ENCODE measurements around the gene GALNT17. TPM values are rescaled to one million over a fixed set of nuclear protein-coding genes. Genes with fewer than 3 reads are reported as not detected.
"Not testable (repeated sequence)": the region's sequence is repeated elsewhere in the genome, so short reads cannot be mapped to it uniquely, and the experiment has no call there.

Gene GALNT17
- total and polyA plus RNA-seq, 5 donors from 2014 or later = not detected

DNA sequence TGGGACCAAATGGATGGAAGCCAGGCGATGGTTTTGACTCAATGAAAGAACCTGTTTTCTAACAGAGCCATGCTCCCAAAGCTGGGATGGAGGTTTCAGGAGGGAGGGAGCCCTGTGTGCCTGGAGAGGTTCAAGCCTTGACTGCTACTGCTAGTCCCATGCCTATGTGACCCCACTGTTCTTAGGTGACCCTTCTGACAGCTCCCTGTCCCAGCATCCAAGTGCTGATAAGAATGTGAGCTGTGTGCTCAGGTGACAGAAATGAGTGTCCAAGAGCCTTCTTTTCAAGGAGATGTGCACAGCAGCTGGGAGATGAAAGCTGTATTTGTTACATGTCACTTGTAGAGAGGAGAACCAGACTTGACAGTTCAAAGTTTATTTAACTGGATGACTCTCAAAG lies 595.4 kb downstream of the GALNT17 start:
- DNase-seq (no peak), ATAC-seq (ENCODE audit: low read depth in 2 of 2) (no peak)
- Mint-ChIP-seq H3K4me3 (no peak overlapping the region), H3K27me3 (peaks cover under 1% of the 10 kb centered on the region), H3K36me3 (no peaks in the 10 kb centered on the region), H3K27ac (no peak overlapping the region), H3K9me3 (peaks cover 0 to 11% (median 3%) of the 10 kb centered on the region in 7 donors), H3K4me1 (no peaks in the 10 kb centered on the region)
- Histone ChIP-seq H3K9me3 (ENCODE audit: control insufficient read depth in 2 of 2, low read length in 2 of 2) (no peaks in the 10 kb centered on the region), H3K27me3 (ENCODE audit: control insufficient read depth, insufficient read depth, low read length) (no peaks in the 10 kb centered on the region), H3K36me3 (ENCODE audit: control insufficient read depth, insufficient read depth, low read length) (no peaks in the 10 kb centered on the region), H3K4me1 (ENCODE audit: control insufficient read depth, insufficient read depth, low read length, poor library complexity, severe bottlenecking) (no peaks in the 10 kb centered on the region), H3K27ac (ENCODE audit: insufficient read depth, low read length, poor library complexity, severe bottlenecking) (no peak overlapping the region), H3K4me3 (ENCODE audit: low read depth, low read length) (no peak overlapping the region)

GRCh38 chr7:71731740-71732139 lies 599.8 kb downstream of the GALNT17 start:
- no peak overlapping the region for H3K27ac ChIP-seq (ENCODE audit: insufficient read depth, low read length, poor library complexity, severe bottlenecking)
- H3K9me3 ChIP-seq (ENCODE audit: control insufficient read depth in 2 of 2, low read length in 2 of 2) = no peaks in the 10 kb centered on the region
- H3K27ac Mint-ChIP-seq = no peak overlapping the region
- H3K4me3 ChIP-seq (ENCODE audit: low read depth, low read length) = no peak overlapping the region
- DNase-seq (no peak), ATAC-seq (ENCODE audit: low read depth in 2 of 2) (no peak)
- peaks cover 0 to 2% (median 0%) of the 10 kb centered on the region in 4 donors for H3K4me1 Mint-ChIP-seq
- H3K4me1 ChIP-seq (ENCODE audit: control insufficient read depth, insufficient read depth, low read length, poor library complexity, severe bottlenecking) = no peaks in the 10 kb centered on the region
- peaks cover 0 to 9% (median 2%) of the 10 kb centered on the region in 7 donors for H3K9me3 Mint-ChIP-seq
- H3K4me3 Mint-ChIP-seq = no peak overlapping the region
- peaks cover 4% of the 10 kb centered on the region for H3K27me3 Mint-ChIP-seq
- H3K36me3 Mint-ChIP-seq = no peaks in the 10 kb centered on the region
- H3K36me3 ChIP-seq (ENCODE audit: control insufficient read depth, insufficient read depth, low read length) = no peaks in the 10 kb centered on the region
- no peaks in the 10 kb centered on the region for H3K27me3 ChIP-seq (ENCODE audit: control insufficient read depth, insufficient read depth, low read length)

GRCh38 chr7:71733107-71733870 lies 601.3 kb downstream of the GALNT17 start:
- H3K27me3 Mint-ChIP-seq = peaks cover 4% of the 10 kb centered on the region
- no peaks in the 10 kb centered on the region for H3K9me3 ChIP-seq (ENCODE audit: control insufficient read depth in 2 of 2, low read length in 2 of 2)
- no peaks in the 10 kb centered on the region for H3K27me3 ChIP-seq (ENCODE audit: control insufficient read depth, insufficient read depth, low read length)
- no peaks in the 10 kb centered on the region for H3K36me3 ChIP-seq (ENCODE audit: control insufficient read depth, insufficient read depth, low read length)
- H3K4me1 Mint-ChIP-seq = peaks cover 0 to 2% (median 0%) of the 10 kb centered on the region in 4 donors
- no peaks in the 10 kb centered on the region for H3K4me1 ChIP-seq (ENCODE audit: control insufficient read depth, insufficient read depth, low read length, poor library complexity, severe bottlenecking)
- H3K4me3 ChIP-seq (ENCODE audit: low read depth, low read length) = no peak overlapping the region
- ATAC-seq (ENCODE audit: low read depth in 2 of 2) (no peak), DNase-seq (peak; percentile 4 to 50 (median 16))
- peaks cover 0 to 3% (median 0%) of the 10 kb centered on the region in 7 donors for H3K9me3 Mint-ChIP-seq
- H3K36me3 Mint-ChIP-seq = no peaks in the 10 kb centered on the region
- H3K4me3 Mint-ChIP-seq = no peak overlapping the region
- H3K27ac ChIP-seq (ENCODE audit: insufficient read depth, low read length, poor library complexity, severe bottlenecking) = no peak overlapping the region
- H3K27ac Mint-ChIP-seq = no peak overlapping the region

DNA sequence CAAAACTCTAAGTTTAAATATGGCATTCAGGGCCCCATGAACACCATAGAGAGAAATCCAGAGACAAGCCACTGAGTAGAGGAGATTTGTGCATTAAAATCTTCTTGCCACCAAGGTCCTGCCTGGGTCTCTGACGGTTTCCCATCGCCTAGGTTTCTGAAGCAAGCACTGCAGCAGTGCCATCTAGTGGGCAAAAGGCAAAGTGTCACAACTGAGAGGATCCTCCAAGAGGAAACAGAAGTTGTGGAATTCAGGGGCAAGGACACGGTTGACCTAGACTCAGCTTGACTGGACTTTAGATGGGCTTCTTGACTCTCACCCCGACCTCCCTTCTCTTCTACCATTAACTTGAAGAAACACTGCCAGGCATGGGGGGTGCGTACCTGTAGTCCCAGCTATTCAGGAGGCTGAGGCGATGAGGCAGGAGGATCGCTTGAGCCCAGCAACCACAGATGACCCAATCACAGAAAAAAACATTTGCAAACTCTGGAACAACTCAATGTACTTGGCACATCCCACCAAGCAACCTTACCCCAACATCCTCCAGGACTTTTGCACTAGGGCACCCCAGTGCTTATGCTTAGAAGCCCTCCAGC lies 604.1 kb downstream of the GALNT17 start:
- no peaks in the 10 kb centered on the region for H3K36me3 Mint-ChIP-seq
- H3K27me3 Mint-ChIP-seq = peaks cover 4% of the 10 kb centered on the region
- Histone ChIP-seq H3K27me3 (ENCODE audit: control insufficient read depth, insufficient read depth, low read length) (no peaks in the 10 kb centered on the region), H3K36me3 (ENCODE audit: control insufficient read depth, insufficient read depth, low read length) (no peaks in the 10 kb centered on the region), H3K27ac (ENCODE audit: insufficient read depth, low read length, poor library complexity, severe bottlenecking) (no peak overlapping the region), H3K4me1 (ENCODE audit: control insufficient read depth, insufficient read depth, low read length, poor library complexity, severe bottlenecking) (no peaks in the 10 kb centered on the region), H3K9me3 (ENCODE audit: control insufficient read depth in 2 of 2, low read length in 2 of 2) (no peaks in the 10 kb centered on the region), H3K4me3 (ENCODE audit: low read depth, low read length) (no peak overlapping the region)
- H3K27ac Mint-ChIP-seq = no peak overlapping the region
- peaks cover 0 to 2% (median 0%) of the 10 kb centered on the region in 4 donors for H3K4me1 Mint-ChIP-seq
- peaks cover 0 to 2% (median 0%) of the 10 kb centered on the region in 7 donors for H3K9me3 Mint-ChIP-seq
- DNase-seq (peak in 1 of 3 donors; percentile 34), ATAC-seq (ENCODE audit: low read depth in 2 of 2) (no peak)
- H3K4me3 Mint-ChIP-seq = no peak overlapping the region

DNA sequence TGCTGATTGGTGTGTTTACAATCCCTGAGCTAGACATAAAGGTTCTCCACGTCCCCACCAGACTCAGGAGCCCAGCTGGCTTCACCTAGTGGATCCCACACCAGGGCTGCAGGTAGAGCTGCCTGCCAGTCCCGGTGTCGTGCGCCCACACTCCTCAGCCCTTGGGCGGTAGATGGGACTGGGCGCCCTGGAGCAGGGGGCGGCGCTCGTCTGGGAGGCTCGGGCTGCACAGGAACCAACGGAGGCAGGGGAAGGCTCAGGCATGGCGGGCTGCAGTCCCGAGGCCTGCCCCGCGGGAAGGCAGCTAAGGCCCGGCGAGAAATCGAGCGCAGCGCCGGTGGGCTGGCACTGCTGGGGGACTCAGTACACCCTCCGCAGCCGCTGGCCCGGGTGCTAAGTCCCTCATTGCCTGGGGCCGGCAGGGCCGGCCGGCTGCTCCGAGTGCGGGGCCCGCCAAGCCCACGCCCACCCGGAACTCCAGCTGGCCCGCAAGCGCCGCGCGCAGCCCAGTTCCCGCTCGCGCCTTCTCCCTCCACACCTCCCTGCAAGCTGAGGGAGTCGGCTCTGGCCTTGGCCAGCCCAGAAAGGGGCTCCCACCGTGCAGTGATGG lies 606.1 kb downstream of the GALNT17 start:
- not testable (repeated sequence) for H3K27me3 Mint-ChIP-seq; H3K27ac ChIP-seq (ENCODE audit: insufficient read depth, low read length, poor library complexity, severe bottlenecking); H3K4me1 ChIP-seq (ENCODE audit: control insufficient read depth, insufficient read depth, low read length, poor library complexity, severe bottlenecking); H3K4me3 Mint-ChIP-seq; H3K27ac Mint-ChIP-seq; H3K36me3 ChIP-seq (ENCODE audit: control insufficient read depth, insufficient read depth, low read length); ATAC-seq (ENCODE audit: low read depth in 2 of 2); H3K36me3 Mint-ChIP-seq; H3K27me3 ChIP-seq (ENCODE audit: control insufficient read depth, insufficient read depth, low read length); DNase-seq; H3K9me3 ChIP-seq (ENCODE audit: control insufficient read depth in 2 of 2, low read length in 2 of 2); H3K9me3 Mint-ChIP-seq; H3K4me1 Mint-ChIP-seq; H3K4me3 ChIP-seq (ENCODE audit: low read depth, low read length)

DNA sequence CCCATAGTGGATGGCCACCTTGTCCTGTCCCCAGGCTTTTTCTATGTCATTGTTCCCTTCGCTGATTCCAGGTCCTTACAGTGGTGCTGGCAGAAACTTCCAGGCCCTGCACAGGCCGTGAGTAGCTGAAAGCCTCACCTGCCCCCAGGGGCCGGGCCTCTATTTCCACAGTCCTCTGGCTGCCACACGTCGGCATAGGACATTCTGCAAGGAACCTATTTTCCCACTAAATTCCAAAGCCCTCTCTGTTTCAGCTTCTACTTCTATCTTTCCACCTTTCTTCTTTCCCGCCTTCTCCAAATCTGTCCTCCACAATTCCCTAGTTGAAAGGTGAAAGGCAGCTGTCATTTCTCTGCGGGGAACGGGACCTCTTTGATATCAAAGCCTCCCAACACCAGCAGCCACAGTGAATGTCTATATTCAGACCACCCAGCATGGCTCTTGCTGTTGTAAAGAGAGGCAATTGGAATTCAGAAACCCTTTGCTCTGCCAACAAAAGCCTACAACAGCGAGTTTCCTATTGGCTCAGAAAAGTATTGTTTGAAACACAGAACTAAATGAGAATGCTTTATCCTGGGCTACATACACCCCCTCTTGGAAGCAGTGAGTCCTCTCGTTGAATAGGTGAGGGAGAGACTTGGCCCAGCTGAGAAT lies 607.7 kb downstream of the GALNT17 start:
- H3K36me3 ChIP-seq (ENCODE audit: control insufficient read depth, insufficient read depth, low read length) = no peaks in the 10 kb centered on the region
- Mint-ChIP-seq H3K27ac (no peak overlapping the region), H3K9me3 (peaks cover 0 to 2% (median 0%) of the 10 kb centered on the region in 7 donors), H3K4me3 (no peak overlapping the region), H3K36me3 (no peaks in the 10 kb centered on the region), H3K27me3 (no peaks in the 10 kb centered on the region), H3K4me1 (no peaks in the 10 kb centered on the region)
- no peak overlapping the region for H3K27ac ChIP-seq (ENCODE audit: insufficient read depth, low read length, poor library complexity, severe bottlenecking)
- ATAC-seq (ENCODE audit: low read depth in 2 of 2) = no peak
- H3K4me3 ChIP-seq (ENCODE audit: low read depth, low read length) = no peak overlapping the region
- no peaks in the 10 kb centered on the region for H3K27me3 ChIP-seq (ENCODE audit: control insufficient read depth, insufficient read depth, low read length)
- no peaks in the 10 kb centered on the region for H3K9me3 ChIP-seq (ENCODE audit: control insufficient read depth in 2 of 2, low read length in 2 of 2)
- DNase-seq = no peak
- no peaks in the 10 kb centered on the region for H3K4me1 ChIP-seq (ENCODE audit: control insufficient read depth, insufficient read depth, low read length, poor library complexity, severe bottlenecking)

- no peaks in the 10 kb centered on the region for H3K9me3 ChIP-seq (ENCODE audit: control insufficient read depth in 2 of 2, low read length in 2 of 2)
- no peaks in the 10 kb centered on the region for H3K27me3 ChIP-seq (ENCODE audit: control insufficient read depth, insufficient read depth, low read length)
- H3K36me3 ChIP-seq (ENCODE audit: control insufficient read depth, insufficient read depth, low read length) = no peaks in the 10 kb centered on the region
- DNase-seq (no peak), ATAC-seq (ENCODE audit: low read depth in 2 of 2) (no peak)
- H3K4me3 ChIP-seq (ENCODE audit: low read depth, low read length) = no peak overlapping the region
- no peak overlapping the region for H3K27ac ChIP-seq (ENCODE audit: insufficient read depth, low read length, poor library complexity, severe bottlenecking)
- H3K27me3 Mint-ChIP-seq = no peaks in the 10 kb centered on the region
- no peaks in the 10 kb centered on the region for H3K4me1 ChIP-seq (ENCODE audit: control insufficient read depth, insufficient read depth, low read length, poor library complexity, severe bottlenecking)
- H3K36me3 Mint-ChIP-seq = no peaks in the 10 kb centered on the region
- H3K4me3 Mint-ChIP-seq = no peak overlapping the region
- H3K27ac Mint-ChIP-seq = no peak overlapping the region
- peaks cover 0 to 2% (median 0%) of the 10 kb centered on the region in 7 donors for H3K9me3 Mint-ChIP-seq
- no peaks in the 10 kb centered on the region for H3K4me1 Mint-ChIP-seq
Observed at GRCh38 chr7:71740174-71740560, 608.2 kb downstream of the GALNT17 start.
